ENCODE data around the gene SCNN1B.

The SCNN1B gene

GRCh38 chr16:23407436-23408127, 105.5 kb downstream of the SCNN1B start:
- no peak for DNase-seq (ENCODE audit: low read depth in 2 of 2)

- DNase-seq (ENCODE audit: low read depth in 2 of 2) = no peak
Measured at GRCh38 chr16:23408242-23408822, 106.2 kb downstream of the SCNN1B start.

GRCh38 chr16:23408823-23409298, 106.8 kb downstream of the SCNN1B start:
- no peak for DNase-seq (ENCODE audit: low read depth in 2 of 2)

GRCh38 chr16:23409522-23409921, 107.4 kb downstream of the SCNN1B start:
- no peak for DNase-seq (ENCODE audit: low read depth in 2 of 2)

- DNase-seq (ENCODE audit: low read depth in 2 of 2) = no peak
Measured at GRCh38 chr16:23410176-23410575, 108.1 kb downstream of the SCNN1B start.

GRCh38 chr16:23414731-23415130, 112.6 kb downstream of the SCNN1B start:
- DNase-seq (ENCODE audit: low read depth in 2 of 2) = no peak

GRCh38 chr16:23416816-23417215, 114.7 kb downstream of the SCNN1B start:
- no peak for DNase-seq (ENCODE audit: low read depth in 2 of 2)

GRCh38 chr16:23420011-23420410, 117.9 kb downstream of the SCNN1B start:
- no peak for DNase-seq (ENCODE audit: low read depth in 2 of 2)

GRCh38 chr16:23423496-23424049, 121.5 kb downstream of the SCNN1B start:
- no peak for DNase-seq (ENCODE audit: low read depth in 2 of 2)

- DNase-seq (ENCODE audit: low read depth in 2 of 2) = no peak
Measured at GRCh38 chr16:23424292-23424958, 122.3 kb downstream of the SCNN1B start.

GRCh38 chr16:23428351-23428750, 126.2 kb downstream of the SCNN1B start:
- no peak for DNase-seq (ENCODE audit: low read depth in 2 of 2)
